Measurements from ENCODE around the gene ZFP36.

The ZFP36 gene

DNA sequence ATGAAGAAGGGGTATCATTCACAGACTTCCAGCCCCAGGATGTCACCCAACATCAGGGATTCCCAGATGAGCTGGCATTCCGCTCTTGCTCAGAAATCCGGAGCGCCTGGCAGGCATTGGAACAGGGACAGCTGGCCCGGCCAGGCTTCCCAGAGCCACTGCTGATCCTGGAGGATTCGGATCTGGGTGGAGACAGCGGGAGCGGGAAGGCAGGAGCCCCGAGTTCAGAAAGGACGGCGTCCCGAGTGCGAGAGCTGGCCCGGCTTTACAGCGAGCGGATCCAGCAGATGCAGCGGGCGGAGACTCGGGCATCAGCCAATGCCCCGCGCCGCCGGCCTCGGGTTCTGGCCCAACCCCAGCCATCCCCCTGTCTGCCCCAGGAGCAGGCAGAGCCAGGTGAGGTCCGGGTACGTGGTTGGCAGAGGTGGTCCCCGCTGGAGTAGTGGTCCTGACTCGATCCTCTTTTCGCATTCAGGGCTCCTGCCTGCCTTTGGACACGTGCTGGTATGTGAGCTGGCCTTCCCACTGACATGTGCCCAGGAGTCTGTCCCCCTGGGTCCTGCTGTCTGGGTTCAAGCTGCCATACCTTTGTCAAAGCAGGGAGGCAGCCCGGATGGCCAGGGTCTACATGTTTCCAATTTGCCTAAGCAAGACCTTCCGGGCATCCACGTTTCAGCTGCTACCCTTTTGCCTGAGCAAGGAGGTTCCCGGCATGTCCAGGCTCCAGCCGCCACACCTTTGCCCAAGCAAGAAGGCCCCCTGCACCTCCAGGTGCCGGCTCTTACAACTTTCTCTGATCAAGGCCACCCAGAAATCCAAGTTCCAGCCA lies 16.8 kb downstream of the ZFP36 start:
- DNase-seq, result no peak

GRCh38 chr19:39424934-39425333 lies 18.3 kb downstream of the ZFP36 start:
- no peak for DNase-seq

GRCh38 chr19:39425744-39426143 lies 19.1 kb downstream of the ZFP36 start:
- DNase-seq, result no peak

GRCh38 chr19:39426170-39426569 lies 19.5 kb downstream of the ZFP36 start:
- DNase-seq, result no peak

DNA sequence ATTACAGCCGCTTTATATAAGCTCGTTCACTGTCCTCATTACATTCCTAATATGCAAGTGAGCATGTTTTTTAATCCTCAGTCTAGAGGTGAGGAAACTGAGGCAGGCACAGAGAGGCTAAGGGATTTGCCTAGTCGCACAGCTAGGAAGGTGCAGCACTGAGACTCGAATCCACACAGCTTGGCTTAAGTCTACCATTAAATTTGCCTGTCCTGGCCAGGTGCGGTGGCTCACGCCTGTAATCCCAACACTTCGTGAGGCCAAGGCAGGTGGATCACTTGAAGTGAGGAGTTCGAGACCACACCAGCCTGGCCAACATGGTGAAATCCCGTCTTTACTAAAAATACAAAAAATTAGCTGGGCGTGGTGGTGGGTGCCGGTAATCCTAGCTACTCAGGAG lies 21.1 kb downstream of the ZFP36 start:
- DNase-seq, result no peak

DNA sequence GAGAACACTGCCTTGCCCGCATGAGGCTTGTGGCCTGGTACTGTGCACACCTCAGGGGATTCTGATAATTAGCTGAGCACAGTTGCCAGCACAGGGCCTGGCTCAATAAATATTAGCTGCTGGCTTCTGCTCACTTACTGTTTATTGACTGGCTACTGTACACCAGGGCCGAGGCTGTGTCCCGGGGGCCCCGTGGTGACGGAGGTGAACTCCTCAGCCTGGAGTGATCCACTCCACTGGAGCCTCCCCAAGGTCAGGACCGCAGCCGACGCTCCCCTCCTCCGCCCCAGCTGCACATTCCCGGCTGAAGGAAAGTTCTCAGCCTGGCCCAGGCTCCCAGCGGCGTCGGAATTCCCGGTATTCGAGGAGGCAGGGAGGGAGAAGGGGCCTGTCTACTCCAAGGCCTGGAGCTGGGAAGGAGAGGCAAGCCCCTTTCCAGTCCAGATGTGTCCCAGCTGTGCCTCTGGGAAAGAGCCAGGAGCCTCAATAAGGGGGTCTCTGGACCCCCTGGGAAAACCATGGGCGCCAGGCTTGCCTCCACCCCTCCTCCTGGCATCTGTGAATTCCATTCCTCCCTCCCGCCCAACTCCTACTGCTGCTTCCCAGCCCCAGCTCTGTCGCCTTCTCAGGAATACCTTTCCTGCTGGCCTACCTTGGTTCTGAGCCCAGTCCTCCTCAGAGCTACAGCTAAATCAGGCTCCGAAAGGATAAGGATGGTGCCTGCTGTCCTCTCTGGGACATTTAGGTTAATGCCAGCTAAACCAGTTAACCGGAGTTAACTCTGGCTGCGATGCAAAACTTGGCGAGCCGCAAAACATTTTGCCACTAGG lies 21.9 kb downstream of the ZFP36 start:
- no peak for DNase-seq

DNA sequence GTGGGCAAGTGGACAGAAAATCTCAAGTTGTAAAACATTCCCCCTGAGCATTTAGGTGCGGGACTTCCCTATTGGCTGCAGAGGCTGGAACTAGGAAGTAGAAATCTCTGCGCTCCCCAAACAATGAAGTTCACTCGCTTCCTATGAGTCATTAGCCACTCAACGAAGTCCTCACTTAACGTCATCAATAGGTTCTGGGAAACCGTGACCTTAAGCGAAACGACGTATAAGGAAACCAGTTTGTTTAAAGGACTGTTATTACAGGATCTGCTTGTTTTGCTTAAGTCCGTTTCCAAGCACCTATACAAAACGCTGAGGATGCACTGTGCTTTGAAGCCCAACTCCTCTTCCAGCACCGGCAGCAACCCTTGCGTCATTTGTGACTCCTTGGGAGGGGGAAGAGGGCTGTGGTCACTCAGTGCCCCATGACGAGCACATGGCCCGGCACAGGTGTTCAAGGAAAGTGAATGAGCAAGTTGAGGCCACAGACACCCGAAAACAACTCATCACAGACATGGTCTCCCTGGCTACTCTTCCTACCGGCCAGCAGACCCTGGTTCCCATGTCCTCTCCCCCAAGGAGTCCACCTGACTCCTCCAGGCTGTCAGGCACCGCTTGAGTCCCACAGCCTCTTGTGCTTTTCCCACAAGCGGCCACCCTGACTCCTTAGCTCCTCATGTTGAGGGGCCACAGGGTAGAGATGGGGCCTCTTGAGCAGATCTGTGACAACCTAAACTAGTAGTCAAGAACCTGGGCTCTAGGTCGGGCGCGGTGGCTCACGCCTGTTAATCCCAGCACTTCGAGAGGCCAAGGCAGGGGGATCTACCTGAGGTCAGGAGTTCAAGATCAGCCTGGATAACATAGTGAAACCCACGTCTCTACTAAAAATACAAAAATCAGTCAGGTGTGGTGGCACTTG lies 24.3 kb downstream of the ZFP36 start:
- DNase-seq, result no peak

- DNase-seq, result no peak
Observed at GRCh38 chr19:39432677-39433025, 26.0 kb downstream of the ZFP36 start.

- no peak for DNase-seq
Observed at GRCh38 chr19:39433480-39434079, 26.9 kb downstream of the ZFP36 start.

DNA sequence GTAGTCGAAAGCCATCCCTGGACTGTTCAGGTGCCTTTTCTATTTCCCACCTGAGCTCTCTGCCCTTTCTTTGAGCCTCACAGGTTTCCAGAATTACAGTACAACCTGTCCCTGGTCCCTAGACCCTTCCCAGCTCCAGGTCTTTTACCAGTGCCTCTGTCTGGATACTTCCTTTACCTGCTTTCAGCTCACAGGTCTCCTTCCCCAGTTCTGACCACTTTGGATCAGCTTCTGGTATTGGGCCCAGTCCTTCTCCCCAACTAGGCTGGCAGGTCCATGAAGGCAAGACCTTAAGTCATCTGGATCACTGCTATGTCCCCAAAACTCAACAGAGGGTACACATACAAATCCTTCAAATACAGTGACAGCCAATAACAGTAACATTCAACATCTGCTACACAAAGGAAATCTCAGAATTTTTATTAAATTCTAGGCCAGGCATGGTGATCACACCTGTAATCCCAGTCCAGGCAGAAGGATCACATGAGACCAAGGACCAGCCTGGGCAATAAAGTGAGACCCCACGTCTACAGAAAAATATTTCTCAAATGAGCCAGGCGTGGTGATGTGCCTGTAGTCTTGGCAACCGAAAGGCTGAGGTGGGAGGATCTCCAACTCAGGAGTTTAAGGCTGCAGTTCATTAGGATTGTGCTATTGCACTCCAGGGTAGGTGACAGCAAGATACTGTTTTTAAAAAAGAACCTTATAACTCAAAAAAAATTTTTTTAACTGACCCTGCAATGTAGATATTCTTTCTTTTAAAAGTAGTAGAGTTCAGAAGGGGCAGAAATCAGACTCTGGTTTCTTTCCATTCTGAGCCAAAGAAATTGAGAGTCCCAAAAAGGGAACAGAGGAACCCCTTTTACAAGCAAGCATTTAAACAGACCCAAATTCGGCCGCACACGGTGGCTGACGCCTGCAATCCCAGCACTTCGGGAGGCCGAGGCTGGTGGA lies 27.8 kb downstream of the ZFP36 start:
- DNase-seq, result no peak

DNA sequence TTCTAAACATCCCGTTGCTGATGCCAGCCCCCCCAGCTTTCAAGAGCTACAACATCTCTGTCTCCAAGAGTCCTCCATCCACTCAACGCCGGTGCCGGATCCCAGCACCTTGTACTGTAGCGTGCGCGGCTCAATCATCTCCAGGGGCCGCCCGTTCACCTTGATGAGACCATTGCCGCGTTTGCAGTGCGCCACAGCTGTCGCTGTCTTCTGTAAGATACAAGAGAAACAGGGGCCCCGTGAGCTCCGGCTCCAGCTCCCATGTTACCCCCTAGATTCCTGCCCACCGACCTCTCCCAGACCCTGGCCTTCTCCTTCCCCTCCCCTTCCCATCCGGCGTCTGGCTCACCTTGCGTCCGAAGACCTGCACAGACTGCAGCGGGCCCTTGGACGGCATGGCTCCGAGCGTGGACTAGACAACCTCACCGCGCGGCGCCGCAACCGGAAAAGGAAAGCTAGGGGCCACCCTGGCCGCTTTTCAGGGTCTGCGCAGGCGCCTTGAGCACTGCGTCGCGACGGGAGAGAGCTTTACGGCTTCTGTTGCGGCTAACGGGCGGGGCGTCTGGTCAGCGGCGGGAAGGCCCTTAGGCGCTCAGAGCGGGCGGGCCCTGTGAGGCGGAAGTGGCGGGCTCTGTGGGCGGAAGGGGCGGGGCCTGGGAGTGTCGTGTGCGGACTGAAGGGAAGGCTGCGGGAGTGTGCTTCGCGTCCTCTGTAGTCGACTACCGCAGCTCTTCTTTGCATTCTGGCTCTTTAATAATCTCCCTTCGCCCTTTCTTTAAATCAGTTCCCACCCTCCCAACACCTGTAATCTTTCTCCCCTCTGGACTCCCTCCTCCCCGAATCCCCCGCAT lies 29.1 kb downstream of the ZFP36 start, which contains the start of gene RPS16:
RPS16 (minus strand) TSS at position 451 of the 851 bp plus-strand sequence; CDS start at position 397, 54 bp downstream.
- peak; percentile 99 for DNase-seq

DNA sequence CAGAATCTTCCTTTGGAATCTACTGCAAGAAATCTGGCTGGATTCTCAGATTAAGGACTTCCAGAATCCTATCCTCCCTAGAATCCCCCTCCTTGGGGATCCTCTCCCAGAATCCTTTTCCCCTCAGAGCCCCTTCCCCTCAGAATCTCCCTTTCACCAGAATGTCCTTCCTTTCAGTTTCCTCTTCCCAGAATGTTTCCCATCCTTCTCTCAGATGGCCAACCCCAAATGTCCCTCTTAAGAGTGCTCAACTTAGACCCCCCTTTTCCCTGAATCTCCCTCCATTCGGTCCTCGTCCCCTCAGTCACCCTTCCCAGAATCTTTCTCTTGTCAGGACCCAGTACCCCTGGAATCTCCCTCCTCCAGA lies 29.7 kb downstream of the ZFP36 start:
- DNase-seq, result no peak

DNA sequence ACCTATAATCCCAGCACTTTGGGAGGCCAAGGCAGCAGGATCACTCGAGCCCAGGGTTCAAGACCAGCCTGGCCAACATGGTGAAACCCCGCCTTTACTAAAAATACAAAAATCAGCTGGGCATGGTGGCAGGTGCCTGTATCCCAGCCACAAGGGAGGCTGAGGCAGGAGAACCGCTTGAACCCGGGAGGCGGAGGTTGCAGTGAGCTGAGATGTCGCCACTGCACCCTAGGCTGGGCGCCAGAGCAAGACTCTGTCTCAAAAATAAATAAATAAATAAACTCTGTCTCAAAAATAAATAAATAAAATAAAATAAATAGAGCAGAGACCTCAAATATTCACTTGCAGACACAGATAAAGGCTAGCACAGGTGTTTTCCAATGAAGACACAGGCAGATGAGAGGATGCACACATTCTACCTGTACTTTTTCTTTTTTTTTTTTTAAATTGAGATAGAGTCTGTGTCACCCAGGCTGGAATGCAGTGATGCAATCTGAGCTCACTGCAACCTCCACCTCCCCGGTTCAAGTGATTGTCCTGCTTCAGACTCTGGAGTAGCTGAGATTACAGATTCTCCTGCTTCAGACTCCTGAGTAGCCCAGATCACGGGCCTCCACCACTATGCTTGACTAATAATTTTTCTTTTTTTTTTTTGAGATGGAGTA lies 31.8 kb downstream of the ZFP36 start:
- DNase-seq, result no peak

DNA sequence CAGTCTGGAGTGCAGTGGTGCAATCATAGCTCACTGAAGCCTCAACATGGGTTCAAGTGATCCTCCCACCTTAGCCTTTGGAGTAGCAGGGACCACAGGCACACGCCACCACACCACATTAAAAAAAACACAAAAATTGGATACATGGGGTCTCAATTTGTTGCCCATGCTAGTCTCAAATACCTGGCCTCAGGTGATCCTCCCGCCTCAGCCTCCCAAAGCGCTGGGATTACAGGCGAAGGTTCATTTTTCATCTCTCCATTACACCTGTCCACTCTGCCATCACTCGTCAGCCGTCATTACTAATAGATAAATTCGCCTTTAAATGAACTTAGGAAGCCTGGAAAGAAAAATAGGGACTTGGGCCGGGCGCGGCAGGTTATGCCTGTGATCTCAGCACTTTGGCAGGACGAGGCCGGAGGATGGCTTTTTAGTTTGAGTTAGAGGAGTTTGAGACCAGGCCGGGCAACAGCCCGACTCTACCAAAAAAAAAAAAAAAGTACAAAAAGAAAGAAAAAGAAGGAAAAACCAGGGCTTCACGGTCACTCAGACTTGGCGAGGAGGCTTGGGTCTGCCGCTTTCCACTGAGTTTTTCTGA lies 38.0 kb downstream of the ZFP36 start:
- DNase-seq, result no peak

DNA sequence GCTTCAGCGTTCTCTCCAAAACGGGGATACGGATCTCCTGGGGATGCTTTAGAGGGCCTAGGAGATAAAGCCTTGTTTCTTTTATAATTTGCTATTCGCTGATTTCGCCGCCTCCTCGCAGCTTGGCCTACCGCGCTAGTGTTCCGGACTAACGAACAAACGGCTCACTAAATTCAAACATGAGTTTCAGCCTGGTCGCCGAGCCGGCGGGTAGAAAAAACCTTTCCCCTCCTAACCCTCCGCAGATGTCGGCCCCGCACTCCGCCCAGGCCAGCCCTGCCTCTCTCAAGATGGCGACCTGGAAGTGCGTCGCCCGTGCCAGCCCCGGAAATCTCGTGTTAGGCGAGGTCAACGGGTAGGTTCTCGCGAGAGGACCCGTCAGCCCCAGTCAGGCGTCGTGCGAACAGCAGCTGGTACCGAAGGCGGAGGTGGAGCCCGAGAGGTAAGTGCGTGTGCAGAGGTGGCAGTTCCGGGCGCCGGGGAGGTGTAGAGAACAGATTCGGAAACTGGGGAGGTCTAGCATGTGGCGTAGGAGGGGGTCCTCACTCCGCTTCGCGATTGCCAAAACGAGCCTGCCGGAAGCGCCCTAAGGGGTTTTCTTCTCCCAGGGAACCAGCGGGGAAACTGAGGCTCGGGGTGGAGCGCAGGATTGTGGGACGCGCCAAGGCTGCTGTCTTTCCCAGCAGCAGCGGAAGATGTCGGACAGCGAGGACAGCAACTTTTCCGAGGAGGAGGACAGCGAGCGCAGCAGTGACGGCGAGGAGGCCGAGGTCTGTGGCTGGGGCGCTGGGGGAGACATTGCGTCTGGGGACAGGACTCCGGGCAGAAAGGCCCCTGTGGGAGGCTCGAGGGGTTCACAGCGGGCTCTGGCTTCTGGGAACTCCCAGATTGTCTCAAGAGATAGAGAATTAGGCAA lies 38.8 kb downstream of the ZFP36 start, which contains the start of gene SUPT5H:
SUPT5H (plus strand) TSS at position 387 of the 916 bp plus-strand sequence; CDS start at position 696, 309 bp downstream.
- DNase-seq, result peak; percentile 96

DNA sequence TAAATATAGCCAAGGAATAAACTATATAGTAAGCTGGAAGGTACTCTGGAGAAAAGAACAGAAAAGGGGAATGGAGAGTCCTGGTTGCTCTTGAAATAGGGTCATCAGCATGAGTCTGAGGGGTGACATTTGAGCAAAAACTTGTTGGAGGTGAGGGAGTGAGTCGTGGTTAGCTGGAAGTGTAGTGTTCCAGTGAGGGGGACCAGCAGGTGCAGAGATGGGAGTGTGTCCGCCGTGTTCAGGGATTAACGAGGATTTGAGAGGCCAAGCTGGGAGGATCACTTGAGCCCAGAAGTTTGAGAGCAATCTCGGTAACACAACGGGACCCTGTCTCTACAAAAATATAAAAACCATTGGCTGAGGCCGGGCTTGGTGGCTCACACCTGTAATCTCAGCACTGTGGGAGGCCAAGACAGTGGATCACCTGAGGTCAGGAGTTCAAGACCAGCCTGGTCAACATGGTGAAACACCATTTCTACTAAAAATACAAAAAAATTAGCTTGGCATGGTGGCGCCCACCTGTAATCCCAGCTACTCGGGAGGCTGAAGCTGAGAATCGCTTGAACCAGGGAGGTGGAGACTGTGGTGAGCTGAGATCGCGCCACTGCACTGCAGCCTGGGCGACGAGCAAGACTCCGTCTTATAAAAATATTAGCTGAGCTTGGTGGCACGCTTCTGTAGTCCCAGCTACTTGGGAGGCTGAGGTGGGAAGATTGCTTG lies 39.9 kb downstream of the ZFP36 start:
- DNase-seq, result no peak

DNA sequence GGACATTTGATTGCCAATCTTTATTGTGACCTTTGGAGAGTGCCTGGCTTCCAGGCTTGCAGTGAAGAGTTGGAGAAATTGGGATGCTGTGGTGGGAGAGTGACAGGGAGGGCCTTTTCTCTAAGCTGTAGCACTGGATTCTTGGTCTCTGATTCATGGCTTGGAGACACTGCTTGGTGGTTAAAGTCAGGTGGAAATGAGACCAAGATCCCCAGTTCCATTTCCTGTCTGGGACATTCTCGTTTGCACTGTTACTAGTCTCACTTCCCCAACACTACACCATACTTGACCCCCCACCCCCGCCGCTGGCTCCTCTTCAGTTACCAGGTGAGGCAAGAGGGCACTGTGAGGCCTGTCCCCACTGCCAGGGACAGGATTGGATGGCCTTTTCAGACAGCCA lies 41.6 kb downstream of the ZFP36 start:
- no peak for DNase-seq

All from midbrain (tissue), 1 donor.